GM12891 (cell line): Measurements from ENCODE around the gene DMD.

Experiments
- PAX5 ChIP-seq: IDR thresholded peaks from 2 replicates; pipeline ENCODE4 v1.6.1; 2011; ENCODE audit warnings: low read length, moderate library complexity, mild to moderate bottlenecking; ENCODE audit not compliant: insufficient read depth, severe bottlenecking
- POLR2A ChIP-seq: IDR thresholded peaks from 2 replicates; pipeline ENCODE4 v1.6.1; 2011; ENCODE audit warnings: low read depth, low read length, control low read depth
- POLR2AphosphoS5 ChIP-seq: IDR thresholded peaks from 2 replicates; pipeline ENCODE4 v1.6.1; 2011; ENCODE audit warnings: low read depth, low read length, control low read depth
- TAF1 ChIP-seq: IDR thresholded peaks from 2 replicates; pipeline ENCODE4 v1.6.1; 2011; ENCODE audit warnings: low read depth, low read length, control low read depth

DNA sequence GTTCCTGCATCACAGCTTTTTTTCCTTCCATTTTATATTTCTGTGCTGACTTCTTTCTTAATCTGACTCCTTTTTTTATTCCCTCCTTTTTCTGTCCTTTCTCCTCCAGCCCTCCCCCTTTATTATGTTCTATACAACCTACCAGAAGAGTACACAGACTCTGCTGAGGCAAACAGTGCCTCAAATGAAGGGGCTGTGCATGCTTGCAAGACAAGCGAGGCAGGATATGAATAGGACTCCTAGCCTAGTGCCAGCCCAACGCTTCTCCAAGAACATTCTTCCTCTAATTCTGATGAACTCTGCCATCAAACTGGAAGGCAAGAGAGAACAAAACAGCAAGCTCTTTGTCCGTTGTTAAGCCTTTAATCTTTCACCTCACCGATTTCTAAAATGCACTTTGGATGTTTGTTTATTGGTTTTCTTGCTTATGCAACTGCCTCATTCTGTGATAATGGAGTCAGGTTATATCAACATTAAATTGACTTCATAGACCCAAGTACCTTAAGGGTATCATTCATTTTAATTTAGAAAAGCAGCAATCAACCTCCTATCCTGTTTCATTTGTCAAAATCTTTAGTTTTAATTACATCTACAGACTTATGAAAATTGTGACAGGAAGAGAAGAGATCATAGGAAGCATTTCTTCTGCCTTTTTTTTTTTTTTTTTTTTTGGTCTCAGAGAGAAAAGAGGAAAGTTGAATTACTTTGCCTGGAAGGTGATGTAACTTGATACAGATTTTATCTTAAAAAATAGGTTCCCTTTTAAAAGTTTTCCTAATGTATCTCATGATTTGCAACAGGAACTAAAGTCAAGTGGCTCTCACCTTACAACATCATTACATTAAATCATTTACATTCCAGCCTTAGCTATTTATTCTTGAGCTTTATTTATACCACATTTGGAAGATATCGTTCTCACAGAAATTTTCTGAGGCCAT is 1854.8 kb downstream of the DMD start:
- TF ChIP-seq POLR2AphosphoS5, result no peak
- no peak for TF ChIP-seq POLR2A
- no peak for TF ChIP-seq TAF1
- no peak for TF ChIP-seq PAX5
